GM21381 (cell line): ENCODE results near the gene IKZF5.

Source experiments
- ATAC-seq: cut with Tn5 transposase; IDR thresholded peaks from one replicate; pipeline ENCODE4 v1.9.1; 2021; ENCODE audit warnings: mild to moderate bottlenecking, moderate library complexity; ENCODE audit not compliant: unreplicated experiment

IKZF5 gene

DNA sequence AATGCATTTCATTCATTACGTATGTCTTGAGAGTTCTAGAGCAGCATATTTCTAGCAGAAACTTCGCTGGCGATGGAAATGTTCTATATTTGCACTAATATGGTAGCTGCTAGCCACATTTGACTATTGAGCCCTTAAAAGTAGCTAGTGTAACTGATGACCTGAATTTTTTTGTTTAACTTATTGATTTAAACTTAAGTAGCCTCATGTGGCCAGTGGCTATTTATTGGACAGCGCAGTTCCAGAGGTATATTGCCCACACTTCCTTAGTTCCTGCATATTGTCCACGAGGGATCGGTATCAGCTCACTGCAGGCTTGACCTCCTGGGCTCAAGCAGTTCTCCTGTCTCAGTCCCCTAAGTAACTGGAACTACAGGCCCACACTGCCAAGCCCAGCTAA, 24.7 kb downstream of the IKZF5 start:
- ATAC-seq, result no peak

DNA sequence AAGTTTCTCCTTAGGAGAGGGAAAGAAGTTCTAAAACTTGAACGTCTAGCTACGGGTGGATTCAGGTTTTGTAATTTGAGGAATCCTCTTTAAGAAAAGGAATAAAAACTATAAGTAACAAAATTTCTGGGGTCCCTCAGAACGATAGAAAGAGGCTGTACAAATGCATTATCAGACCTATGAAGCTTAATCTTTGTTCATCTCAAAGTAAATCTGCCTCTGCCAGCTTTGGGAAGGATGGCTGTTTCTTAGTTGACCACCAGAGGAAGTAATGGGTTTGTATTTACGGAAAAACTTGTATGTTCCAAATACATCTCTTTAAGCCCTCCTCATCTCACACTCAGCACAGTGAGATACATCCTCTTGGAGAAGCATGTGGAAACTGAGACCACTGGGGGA, 27.5 kb downstream of the IKZF5 start:
- no peak for ATAC-seq

DNA sequence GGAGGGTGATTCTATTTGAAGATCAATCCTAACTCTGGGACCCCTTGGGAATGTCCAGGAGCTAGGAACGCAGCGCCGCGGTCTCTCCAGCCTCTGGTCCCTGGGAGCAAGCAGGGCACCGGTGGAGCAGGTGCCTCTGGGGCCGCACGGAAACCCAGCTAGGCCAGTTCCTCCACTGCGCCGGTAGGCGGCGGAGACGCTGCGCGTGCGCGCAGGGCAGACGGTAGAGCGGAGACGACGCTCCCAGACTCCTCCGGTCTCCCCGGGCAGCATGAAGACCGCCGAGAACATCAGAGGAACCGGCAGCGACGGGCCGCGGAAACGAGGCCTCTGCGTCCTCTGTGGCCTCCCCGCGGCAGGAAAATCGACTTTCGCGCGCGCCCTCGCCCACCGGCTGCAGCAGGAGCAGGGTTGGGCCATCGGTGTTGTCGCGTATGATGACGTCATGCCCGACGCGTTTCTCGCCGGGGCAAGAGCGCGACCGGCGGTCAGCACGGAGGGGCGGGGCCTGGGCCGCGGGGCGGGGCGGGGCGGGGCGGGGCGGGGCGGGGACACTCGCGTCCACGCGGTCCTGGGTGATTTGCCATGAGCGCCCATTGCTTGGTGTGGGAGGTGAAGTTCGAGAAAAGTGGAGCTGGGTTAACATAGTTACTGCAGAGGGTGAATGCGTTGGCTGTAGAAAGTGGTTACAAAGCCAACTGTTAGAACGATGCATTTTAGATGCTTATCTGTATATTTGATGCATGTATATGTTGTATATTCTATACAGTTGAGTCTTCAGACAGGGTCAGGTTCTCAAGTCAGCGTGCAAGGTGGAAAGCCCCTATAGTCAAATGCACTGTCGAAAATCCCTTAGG, 28.2 kb downstream of the IKZF5 start, which contains the start of gene PSTK:
Gene PSTK, plus strand, starts transcription at position 193 of the 857 bp plus-strand sequence. Its CDS starts 79 bp downstream, at position 272.
- peak; percentile 96 for ATAC-seq

DNA sequence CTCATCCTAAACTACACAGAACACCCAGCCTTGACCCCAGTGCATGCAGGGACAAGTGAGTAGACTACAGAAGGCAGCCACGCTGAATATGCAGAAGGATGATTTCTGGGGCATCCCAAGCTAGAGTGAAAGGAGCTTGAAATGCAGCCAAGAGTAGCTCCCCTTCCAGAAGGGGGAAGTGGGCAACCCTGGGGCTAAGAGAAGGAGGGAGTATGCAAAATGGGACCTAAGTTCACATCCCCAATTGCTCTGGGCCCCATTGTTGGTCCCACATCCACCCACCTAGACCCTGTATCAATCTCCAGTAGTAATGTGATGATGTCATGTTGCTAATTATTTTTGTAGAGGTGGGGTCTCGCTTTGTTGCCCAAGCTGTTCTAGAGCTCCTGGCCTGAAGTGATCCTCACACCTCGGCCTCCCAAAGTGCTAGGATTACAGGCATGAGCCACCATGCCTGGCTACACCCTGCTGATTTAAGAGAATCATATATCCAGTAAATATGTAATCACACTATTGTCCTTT, 34.0 kb downstream of the IKZF5 start:
- no peak for ATAC-seq

DNA sequence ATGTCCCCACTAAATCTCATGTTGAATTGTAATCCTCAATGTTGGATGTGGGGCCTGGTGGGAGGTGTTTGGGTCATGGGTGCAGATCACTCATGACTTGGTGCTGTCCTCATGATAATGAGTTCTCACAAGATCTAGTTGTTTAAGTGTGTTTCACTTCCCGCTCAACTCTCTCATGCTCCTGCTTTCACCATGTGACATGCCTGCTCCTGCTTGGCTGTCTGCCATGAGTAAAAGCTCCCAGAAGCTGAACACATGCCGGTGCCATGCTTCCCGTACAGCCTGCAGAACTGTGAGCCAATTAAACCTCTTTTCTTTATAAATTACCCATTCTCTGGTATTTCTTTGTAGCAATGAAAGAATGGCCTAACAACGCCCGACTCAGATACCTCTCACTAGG, 34.6 kb downstream of the IKZF5 start:
- no peak for ATAC-seq

DNA sequence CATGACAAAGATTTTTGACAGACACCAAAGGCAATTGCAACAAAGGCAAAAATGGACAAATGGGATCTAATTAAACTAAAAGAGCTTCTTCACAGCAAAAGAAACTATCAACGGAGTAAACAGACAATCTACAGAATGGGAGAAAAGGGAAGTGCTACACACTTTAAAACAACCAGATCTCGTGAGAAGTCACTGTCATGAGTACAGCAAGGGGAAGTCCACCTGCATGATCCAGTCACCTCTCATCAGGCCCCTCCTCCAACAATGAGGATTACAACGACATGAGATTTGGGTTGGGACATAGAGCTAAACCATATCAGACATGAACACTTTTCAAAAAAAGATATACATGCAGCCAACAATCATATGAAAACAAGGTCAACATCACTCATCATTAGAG, 39.9 kb downstream of the IKZF5 start:
- ATAC-seq, result no peak

DNA sequence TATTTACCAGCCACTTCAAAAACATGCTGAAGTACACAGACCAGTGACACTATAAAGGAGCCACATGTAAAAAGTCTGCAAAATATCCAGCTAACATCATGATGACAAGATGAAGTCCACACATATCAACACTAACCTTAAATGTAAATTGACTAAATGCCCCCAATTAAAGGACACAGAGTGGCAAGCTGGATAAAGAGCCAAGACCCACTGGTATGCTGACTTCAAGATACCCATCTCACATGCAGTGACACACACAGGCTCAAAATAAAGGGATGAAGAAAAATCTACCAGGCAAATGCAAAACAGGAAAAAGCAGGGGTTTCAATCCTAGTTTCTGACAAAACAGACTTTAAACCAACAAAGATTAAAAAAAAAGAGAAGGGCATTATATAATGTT, 41.7 kb downstream of the IKZF5 start:
- ATAC-seq, result no peak

DNA sequence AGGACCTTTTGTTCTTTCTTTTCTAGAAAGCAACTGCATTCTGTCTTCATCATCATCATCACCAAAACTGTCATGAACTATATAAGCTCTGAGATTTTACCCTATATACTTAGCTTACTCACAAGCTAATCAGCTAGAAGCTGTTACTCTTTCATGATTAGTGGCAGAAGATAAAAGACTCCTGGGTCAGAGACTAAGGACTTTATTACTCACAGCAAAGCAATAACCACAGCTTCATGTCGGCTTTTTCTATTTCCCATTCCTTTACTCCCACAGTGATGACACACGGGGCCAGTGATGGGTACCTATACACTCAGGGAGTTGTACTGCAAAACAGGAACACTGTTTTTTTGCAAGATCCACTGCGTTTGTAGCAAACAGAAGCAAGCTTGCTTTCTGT, 46.2 kb downstream of the IKZF5 start:
- no peak for ATAC-seq

DNA sequence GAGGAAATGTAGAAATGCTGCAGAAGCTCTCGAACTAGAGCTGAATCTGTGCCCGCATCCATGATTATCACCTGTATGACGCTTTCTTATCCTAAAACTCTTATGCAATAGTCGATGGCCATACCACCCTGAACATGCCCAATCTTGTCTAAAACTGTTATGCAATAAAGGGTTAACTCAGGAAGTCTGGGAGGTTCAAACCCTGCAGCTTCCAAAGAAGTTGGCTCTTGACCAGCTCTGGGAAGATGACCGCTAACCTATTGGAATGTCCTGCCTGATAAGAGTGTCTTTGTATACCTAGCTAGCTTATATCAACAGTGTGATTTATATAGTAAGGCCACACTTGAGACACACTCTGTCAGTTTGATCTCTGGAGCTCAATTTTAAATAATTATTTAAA, 51.1 kb downstream of the IKZF5 start:
- ATAC-seq, result no peak

DNA sequence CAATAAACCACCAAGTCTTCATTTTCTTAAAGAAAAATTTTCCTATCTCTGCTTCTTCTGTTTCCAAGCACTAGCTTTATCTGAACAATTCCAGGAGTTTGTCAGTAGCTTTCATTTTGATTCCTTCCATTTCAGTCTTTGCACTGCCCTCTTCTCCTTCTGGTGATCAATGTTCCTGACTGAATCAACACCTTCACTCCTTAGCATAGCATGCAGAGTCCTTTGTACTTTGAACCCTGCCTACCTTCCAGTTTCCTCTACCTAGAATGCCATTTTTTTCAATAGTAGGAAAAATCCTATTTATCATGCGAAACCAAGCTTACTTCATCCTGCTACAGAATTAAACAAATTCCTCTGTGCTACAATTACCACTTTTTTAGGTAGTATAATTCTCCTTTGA, 52.7 kb downstream of the IKZF5 start:
- no peak for ATAC-seq

DNA sequence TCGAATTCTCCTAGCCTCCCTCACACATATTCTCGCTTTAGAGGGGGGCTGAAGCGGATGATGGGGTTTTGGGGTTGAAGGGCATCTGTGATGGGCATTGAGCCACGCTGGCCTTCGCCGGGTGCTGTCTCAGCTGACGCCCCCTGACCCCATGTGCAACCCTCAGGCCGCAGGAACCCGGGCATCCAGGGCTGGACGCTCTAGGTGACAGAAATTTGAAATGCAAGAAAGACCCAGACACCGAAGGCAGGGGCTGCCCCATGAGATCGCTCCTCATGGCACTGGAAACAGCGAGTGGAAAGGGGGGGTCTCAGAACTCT, 53.9 kb downstream of the IKZF5 start:
- no peak for ATAC-seq

DNA sequence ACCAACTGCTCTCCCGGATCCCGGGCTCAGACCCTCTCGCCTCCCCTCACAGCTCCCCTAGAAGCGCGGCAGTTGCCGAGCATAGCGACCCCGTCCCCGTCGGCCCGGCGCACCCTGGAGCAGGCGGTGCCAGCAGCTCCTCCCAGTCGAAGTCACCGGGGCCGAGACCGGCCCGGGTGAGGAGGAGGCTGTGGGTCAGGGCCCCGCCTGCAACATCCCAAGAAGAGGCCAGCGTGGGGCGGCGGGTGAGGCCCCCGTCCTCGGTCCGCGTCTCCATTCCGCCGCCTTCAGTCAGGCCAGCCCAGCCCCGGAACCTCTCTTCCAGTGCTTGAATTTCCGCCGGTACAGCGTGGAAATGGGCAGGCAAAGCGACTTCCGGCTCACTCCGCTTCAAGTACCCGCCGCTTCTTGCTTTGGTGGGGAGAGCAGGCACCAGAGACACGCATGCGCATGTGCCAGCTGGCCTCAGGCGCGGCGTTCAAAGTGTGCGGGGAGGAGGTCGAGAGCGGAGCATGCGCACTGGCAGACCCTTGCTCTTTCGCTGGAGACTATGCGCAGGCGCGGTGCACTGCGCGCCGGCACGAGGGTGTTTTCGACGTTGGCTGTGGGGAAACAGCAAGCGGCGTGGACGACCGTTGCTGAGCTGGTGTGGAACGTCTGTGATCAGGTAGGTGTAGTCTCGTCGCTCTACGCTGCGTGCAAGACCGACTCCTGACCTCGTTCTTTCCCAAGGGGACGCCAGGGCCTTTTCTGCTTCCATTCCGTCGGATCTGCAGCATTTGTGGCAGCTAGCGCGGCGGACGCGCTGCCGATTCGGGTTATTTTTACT, 54.5 kb downstream of the IKZF5 start, which contains the start of gene C10orf88:
Gene C10orf88, minus strand, starts transcription at position 326 of the 829 bp plus-strand sequence. Its CDS starts 49 bp downstream, at position 277.
- peak; percentile 99 for ATAC-seq

DNA sequence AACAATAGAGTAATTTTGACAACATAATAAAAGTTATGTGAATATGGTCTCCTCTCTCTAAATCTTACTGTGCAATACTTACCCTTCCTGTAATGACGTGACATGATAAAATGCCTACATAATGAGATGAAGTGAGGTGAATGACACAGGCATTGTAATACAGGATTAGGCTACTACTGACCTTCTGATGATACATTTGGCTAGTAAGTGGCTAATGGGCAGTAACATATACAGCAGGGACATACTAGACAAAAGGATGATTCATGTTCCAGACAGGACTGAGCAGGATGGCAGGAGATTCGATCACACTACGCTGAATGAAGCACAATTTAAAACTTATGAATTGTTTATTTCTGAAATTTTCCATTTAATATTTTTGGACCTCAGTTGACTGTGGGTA, 59.3 kb downstream of the IKZF5 start:
- ATAC-seq, result no peak
